ENCODE data around the gene L1CAM.

DNA sequence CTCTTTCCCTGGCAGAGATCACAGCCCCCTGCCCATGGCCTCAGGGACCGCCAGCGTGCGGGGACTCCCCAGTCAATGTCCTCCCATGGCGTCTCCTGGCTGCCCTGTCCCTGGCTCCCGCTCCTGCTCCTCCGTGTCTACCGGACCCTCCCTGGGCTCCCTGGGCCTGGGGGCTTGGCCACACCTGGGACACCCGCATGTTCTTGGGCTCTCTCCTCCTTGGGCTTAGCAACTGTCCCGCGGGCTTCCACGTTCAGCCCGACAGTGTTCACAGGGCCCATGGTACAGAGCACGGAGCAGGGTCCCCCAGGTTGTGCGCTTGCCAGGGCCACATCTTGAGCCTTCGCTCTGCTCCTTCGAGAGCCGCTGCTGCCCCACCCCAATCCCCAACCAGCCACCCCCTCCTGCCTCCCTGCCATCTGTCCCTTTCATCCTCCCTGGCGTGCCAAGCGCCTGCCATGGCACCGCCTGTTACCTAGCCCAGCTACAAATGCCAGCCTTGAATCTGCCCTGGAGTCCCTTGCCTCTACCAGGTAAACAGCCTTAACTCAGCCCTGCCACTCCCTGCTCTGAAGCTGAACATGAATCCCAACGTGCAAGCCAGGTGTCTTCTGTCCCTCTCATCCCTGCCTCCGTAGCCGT, 22.4 kb upstream of the L1CAM start:
- TF ChIP-seq, protein P1, sequence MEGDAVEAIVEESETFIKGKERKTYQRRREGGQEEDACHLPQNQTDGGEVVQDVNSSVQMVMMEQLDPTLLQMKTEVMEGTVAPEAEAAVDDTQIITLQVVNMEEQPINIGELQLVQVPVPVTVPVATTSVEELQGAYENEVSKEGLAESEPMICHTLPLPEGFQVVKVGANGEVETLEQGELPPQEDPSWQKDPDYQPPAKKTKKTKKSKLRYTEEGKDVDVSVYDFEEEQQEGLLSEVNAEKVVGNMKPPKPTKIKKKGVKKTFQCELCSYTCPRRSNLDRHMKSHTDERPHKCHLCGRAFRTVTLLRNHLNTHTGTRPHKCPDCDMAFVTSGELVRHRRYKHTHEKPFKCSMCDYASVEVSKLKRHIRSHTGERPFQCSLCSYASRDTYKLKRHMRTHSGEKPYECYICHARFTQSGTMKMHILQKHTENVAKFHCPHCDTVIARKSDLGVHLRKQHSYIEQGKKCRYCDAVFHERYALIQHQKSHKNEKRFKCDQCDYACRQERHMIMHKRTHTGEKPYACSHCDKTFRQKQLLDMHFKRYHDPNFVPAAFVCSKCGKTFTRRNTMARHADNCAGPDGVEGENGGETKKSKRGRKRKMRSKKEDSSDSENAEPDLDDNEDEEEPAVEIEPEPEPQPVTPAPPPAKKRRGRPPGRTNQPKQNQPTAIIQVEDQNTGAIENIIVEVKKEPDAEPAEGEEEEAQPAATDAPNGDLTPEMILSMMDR (IDR thresholded peaks at IDR 0.05), result no peak
- TF ChIP-seq POLR2A (IDR thresholded peaks at IDR 0.05), result no peak
